PC-9 (cell line): ENCODE results near the gene NELL2.

ENCODE experiments used
- CTCF ChIP-seq: fragments of 200-600 bp; sonication (generic); conservative IDR thresholded peaks from 2 replicates; pipeline ENCODE4 v1.6.1; 2017; ENCODE audit warnings: mixed run types, antibody characterized with exemption, mild to moderate bottlenecking, moderate library complexity
- EZH2 ChIP-seq: fragments of 200-600 bp; sonication (generic); IDR thresholded peaks from 2 replicates; pipeline ENCODE4 v1.8.0; 2017; ENCODE audit warnings: antibody characterized with exemption, low read depth

- TF ChIP-seq CTCF, result no peak
- no peak for TF ChIP-seq EZH2
These were observed 366.0 kb downstream of the NELL2 start for GRCh38 chr12:44510076-44510475.
